22Rv1 (cell line): ENCODE measurements around the gene DCST2.

ENCODE experiments used
- H3K27ac ChIP-seq: fragments of 450-650 bp; 2 replicates; pipeline ENCODE4 v1.5.1; 2017
- ZFX ChIP-seq: fragments of 450-650 bp; IDR thresholded peaks from 2 replicates; pipeline ENCODE4 v1.6.1; 2017; ENCODE audit warnings: antibody characterized with exemption, borderline replicate concordance
- TF ChIP-seq, protein P1 (sequence below): fragments of 450-650 bp; IDR thresholded peaks from 2 replicates; pipeline ENCODE4 v1.5.1; 2017; ENCODE audit warnings: mild to moderate bottlenecking

The DCST2 gene

DNA sequence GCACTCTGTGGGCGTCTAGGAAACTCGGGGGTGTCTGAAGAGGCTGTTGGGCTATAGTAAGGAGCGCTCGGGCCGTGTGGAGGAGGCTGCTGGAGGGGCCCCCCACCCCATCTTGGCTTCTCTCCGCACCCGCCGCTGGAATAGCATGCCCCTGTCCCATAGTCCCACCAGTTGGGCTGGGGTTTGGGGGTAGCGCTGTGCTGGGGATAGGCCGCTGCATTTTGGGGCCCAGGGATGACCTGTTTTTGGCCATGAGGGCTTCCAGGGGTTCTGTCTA is 45.6 kb upstream of the DCST2 start:
- H3K27ac ChIP-seq = peak overlapping the region; percentile 98
- TF ChIP-seq, protein P1, sequence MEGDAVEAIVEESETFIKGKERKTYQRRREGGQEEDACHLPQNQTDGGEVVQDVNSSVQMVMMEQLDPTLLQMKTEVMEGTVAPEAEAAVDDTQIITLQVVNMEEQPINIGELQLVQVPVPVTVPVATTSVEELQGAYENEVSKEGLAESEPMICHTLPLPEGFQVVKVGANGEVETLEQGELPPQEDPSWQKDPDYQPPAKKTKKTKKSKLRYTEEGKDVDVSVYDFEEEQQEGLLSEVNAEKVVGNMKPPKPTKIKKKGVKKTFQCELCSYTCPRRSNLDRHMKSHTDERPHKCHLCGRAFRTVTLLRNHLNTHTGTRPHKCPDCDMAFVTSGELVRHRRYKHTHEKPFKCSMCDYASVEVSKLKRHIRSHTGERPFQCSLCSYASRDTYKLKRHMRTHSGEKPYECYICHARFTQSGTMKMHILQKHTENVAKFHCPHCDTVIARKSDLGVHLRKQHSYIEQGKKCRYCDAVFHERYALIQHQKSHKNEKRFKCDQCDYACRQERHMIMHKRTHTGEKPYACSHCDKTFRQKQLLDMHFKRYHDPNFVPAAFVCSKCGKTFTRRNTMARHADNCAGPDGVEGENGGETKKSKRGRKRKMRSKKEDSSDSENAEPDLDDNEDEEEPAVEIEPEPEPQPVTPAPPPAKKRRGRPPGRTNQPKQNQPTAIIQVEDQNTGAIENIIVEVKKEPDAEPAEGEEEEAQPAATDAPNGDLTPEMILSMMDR = no peak
- no peak for TF ChIP-seq ZFX

- TF ChIP-seq ZFX = no peak
- TF ChIP-seq, protein P1 = no peak
- peak within 1 kb of the TSS; percentile 98 for H3K27ac ChIP-seq
Observed at GRCh38 chr1:155078469-155079209, 45.1 kb upstream of the DCST2 start, which contains the start of gene EFNA3. Gene EFNA3 (plus strand): TSS chr1:155078837. CDS start chr1:155078942, 105 bp downstream.

DNA sequence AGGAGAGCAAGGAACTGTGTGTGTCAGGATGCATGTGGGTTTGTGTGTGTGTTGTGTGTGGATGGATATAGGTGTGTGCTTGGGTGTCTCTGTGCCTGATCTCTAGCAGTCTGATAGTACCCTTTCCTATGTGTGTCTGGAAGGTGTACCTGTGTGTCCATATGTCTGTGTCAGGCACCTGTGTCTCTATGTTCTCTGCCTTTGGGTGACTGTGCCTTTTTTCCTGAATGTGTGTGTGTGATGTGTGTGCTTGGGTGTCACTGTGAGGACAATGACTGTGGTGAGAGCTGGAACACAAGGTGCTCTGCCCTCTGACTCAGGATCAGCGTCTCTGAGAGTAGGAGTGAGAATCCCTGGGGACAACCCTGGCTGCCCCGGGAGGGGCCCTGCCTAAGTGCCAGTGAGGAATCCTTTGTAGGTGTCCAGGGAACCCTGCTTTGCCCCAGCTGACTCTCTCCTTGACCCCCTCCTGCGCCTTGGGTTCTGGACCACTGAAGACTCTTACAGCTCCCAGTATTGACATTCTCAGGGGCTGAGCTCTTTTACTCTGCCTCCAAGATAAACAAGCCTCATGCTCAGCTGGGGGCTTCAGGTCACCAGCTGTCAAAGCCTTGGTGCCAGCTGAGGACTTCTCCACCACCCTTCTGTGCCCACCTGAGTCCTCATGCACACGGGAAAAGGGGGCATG is 44.3 kb upstream of the DCST2 start:
- no peak for TF ChIP-seq ZFX
- TF ChIP-seq, protein P1 = no peak
- H3K27ac ChIP-seq = peak overlapping the region; percentile 98

- H3K27ac ChIP-seq = peak overlapping the region; percentile 98
- TF ChIP-seq, protein P1 = no peak
Observed at GRCh38 chr1:155077346-155077745, 43.8 kb upstream of the DCST2 start.

GRCh38 chr1:155076371-155076770 is 42.8 kb upstream of the DCST2 start:
- no peak overlapping the region for H3K27ac ChIP-seq
- no peak for TF ChIP-seq ZFX

- H3K27ac ChIP-seq = peak overlapping the region; percentile 7; the same call in 1 of the 2 replicates
- no peak for TF ChIP-seq ZFX
- TF ChIP-seq, protein P1 = no peak
Observed at GRCh38 chr1:155075535-155075934, 42.0 kb upstream of the DCST2 start.

GRCh38 chr1:155073377-155074242 is 40.0 kb upstream of the DCST2 start:
- TF ChIP-seq ZFX = no peak
- TF ChIP-seq, protein P1 = no peak
- no peak overlapping the region for H3K27ac ChIP-seq
